ENCODE results near the gene BCL11B. TPM values are rescaled to one million over a fixed set of nuclear protein-coding genes. Genes with fewer than 3 reads are reported as not detected.

BCL11B gene
- total and polyA plus RNA-seq, 2 donors (not counting 1 experiment from before 2014, with no cell fraction given), result under 0.01 TPM; not detected in 1

DNA sequence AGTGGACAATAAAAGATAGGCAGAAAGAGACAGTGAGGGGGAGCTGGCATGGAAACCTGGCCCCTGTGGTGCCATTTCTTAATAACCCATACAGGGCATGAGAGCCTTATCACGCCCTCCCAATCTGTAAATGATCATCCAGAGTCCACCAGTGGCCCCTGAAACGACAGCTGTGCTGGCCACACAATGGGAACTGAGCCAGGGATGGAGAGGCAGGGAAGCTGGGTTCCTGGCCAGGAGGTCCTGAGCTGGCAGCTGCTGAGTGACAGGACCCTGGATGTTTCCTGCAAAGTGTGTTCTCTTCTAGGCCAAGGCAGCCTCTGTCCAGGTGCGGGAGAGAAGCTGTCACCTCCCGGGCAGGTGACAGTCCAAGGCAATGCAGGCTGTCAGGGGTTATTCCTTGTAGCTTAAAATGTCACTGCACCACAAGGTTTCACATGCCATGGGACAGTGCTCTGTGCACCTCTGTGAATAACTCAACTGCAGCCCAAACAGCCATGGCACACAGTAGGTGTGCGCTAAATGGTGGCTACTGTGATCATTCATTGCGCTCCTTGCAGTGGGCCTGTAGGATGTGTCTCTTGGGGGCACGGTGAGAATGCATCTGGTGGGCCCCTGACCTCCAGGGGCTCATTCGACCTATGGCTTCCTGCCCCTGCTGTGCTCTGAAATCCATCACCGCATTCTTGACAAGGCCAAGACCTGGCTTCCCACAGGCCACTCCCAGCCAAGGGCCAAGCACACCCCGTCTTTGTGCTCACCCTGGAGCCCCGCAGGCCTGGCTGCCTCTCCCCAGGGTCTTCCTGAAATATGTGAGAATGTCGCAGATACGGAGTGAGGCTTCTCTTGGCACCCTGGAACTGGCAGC, 46.3 kb upstream of the BCL11B start:
- DNase-seq (ENCODE audit: low read depth in 2 of 2), result no peak
- no peaks in the 10 kb centered on the region for H3K79me2 ChIP-seq (ENCODE audit: control insufficient read depth, insufficient read depth, low read length)

DNA sequence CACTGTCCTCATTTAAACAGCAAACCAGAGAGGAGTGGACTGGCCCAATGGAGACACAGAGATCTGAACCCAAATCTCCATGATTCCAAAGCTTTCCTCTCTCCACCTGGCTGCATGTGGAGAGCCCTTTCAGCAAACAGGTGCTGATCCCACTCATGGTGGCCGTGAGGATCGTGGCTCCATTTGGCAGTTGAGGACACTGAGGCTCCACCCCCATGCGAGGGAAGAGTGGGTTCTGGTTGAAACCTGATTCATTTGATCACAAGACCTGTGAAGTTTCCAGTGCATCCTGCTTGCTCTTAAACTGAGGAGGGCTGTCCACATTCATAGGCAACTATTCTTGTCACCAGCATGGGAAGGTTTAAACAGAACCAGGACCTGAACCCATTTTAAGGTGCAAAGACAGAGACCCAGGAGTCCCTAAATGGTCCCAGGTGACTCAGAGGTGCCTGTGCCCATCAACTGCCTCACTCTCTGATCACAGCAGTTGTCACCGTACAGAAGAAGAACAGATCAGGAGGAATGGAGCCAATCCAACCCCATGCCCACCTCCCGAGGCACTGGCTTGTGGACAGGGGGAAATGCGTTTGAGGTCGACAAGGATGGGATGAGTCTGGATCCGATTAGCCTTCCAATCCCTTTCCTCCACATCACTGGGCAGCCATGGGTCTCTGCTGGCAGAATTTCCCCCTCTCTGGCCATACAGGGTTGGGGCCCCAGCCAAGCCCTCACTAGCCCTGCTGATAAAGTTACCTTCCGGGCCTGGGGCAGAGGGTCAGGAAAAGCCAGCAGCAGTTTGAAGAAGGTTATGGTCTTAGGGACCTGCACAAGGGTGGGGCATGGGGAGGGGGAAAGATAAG, 45.5 kb upstream of the BCL11B start:
- TF ChIP-seq EZH2 (IDR thresholded peaks at IDR 0.05; ENCODE audit: low read length, missing control alignments), result no peak
- TF ChIP-seq, protein P1, sequence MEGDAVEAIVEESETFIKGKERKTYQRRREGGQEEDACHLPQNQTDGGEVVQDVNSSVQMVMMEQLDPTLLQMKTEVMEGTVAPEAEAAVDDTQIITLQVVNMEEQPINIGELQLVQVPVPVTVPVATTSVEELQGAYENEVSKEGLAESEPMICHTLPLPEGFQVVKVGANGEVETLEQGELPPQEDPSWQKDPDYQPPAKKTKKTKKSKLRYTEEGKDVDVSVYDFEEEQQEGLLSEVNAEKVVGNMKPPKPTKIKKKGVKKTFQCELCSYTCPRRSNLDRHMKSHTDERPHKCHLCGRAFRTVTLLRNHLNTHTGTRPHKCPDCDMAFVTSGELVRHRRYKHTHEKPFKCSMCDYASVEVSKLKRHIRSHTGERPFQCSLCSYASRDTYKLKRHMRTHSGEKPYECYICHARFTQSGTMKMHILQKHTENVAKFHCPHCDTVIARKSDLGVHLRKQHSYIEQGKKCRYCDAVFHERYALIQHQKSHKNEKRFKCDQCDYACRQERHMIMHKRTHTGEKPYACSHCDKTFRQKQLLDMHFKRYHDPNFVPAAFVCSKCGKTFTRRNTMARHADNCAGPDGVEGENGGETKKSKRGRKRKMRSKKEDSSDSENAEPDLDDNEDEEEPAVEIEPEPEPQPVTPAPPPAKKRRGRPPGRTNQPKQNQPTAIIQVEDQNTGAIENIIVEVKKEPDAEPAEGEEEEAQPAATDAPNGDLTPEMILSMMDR (conservative IDR thresholded peaks at IDR 0.05 in 1 of 2, IDR thresholded peaks at IDR 0.05 in 1 of 2; ENCODE audit: low read depth in 1 of 2, low read length in 2 of 2), result no peak
- Histone ChIP-seq H3K27me3 (ENCODE audit: control insufficient read depth, insufficient read depth, low read length) (no peaks in the 10 kb centered on the region), H4K20me1 (ENCODE audit: control insufficient read depth, extremely low read depth, insufficient read depth, low read length) (no peaks in the 10 kb centered on the region), H3K4me1 (ENCODE audit: control insufficient read depth, extremely low read depth, insufficient read depth, low read length) (no peaks in the 10 kb centered on the region), H3K4me3 (replicated peaks in 1 of 4; ENCODE audit: control extremely low read depth in 1 of 4, insufficient read depth in 1 of 4, low read depth in 3 of 4, low read length in 4 of 4) (no peak overlapping the region), H3K36me3 (ENCODE audit: control insufficient read depth, insufficient read depth, low read length) (no peaks in the 10 kb centered on the region), H3K9ac (ENCODE audit: insufficient read depth, low read length) (no peak overlapping the region), H3K27ac (ENCODE audit: insufficient read depth, low read length) (no peak overlapping the region), H3K9me3 (ENCODE audit: control insufficient read depth, insufficient read depth, low read depth, low read length) (no peaks in the 10 kb centered on the region), H3K79me2 (ENCODE audit: control insufficient read depth, insufficient read depth, low read length) (no peaks in the 10 kb centered on the region), H3K4me2 (ENCODE audit: extremely low read depth, insufficient read depth, low read length) (no peak overlapping the region), H2AFZ (ENCODE audit: low read length) (no peak overlapping the region)
- DNase-seq (ENCODE audit: low read depth in 2 of 2), result no peak

More for the DNA sequence above, 46.3 kb upstream of the BCL11B start:
- Histone ChIP-seq H3K9ac (ENCODE audit: insufficient read depth, low read length) (no peak overlapping the region), H4K20me1 (ENCODE audit: control insufficient read depth, extremely low read depth, insufficient read depth, low read length) (no peaks in the 10 kb centered on the region), H3K4me1 (ENCODE audit: control insufficient read depth, extremely low read depth, insufficient read depth, low read length) (no peaks in the 10 kb centered on the region), H3K27me3 (ENCODE audit: control insufficient read depth, insufficient read depth, low read length) (no peaks in the 10 kb centered on the region), H2AFZ (ENCODE audit: low read length) (no peak overlapping the region), H3K27ac (ENCODE audit: insufficient read depth, low read length) (no peak overlapping the region), H3K36me3 (ENCODE audit: control insufficient read depth, insufficient read depth, low read length) (no peaks in the 10 kb centered on the region), H3K4me3 (replicated peaks in 1 of 4; ENCODE audit: control extremely low read depth in 1 of 4, insufficient read depth in 1 of 4, low read depth in 3 of 4, low read length in 4 of 4) (no peak overlapping the region), H3K4me2 (ENCODE audit: extremely low read depth, insufficient read depth, low read length) (no peak overlapping the region), H3K9me3 (ENCODE audit: control insufficient read depth, insufficient read depth, low read depth, low read length) (no peaks in the 10 kb centered on the region)
- no peak for TF ChIP-seq EZH2 (IDR thresholded peaks at IDR 0.05; ENCODE audit: low read length, missing control alignments)
- TF ChIP-seq, protein P1 (conservative IDR thresholded peaks at IDR 0.05 in 1 of 2, IDR thresholded peaks at IDR 0.05 in 1 of 2; ENCODE audit: low read depth in 1 of 2, low read length in 2 of 2), result no peak
